Type B pancreatic cell (in vitro differentiated cells): ENCODE data around the gene MICU1. TPM values are rescaled to one million over a fixed set of nuclear protein-coding genes. Genes with fewer than 3 reads are reported as not detected.

ENCODE experiments used
- DNase-seq: peaks from one replicate; pipeline ENCODE4 v3.0.0; 2021; ENCODE audit warnings: mixed read lengths; ENCODE audit not compliant: unreplicated experiment; ENCODE audit errors: extremely low spot score
- H3K27ac Mint-ChIP-seq: 2 replicates; pipeline ENCODE4 v1.8.0; 2021; ENCODE audit warnings: mild to moderate bottlenecking, mixed read lengths
- H3K27me3 Mint-ChIP-seq: 2 replicates; pipeline ENCODE4 v1.8.0; 2021; ENCODE audit warnings: mixed read lengths
- H3K36me3 Mint-ChIP-seq: 2 replicates; pipeline ENCODE4 v1.8.0; 2021; ENCODE audit warnings: mixed read lengths
- H3K4me1 Mint-ChIP-seq: one replicate; pipeline ENCODE4 v1.8.0; 2021; ENCODE audit warnings: mixed read lengths; ENCODE audit not compliant: unreplicated experiment
- H3K4me3 Mint-ChIP-seq: 2 replicates; pipeline ENCODE4 v1.8.0; 2021; ENCODE audit warnings: mild to moderate bottlenecking, mixed read lengths
- H3K9me3 Mint-ChIP-seq: 2 replicates; pipeline ENCODE4 v1.8.0; 2021; ENCODE audit warnings: mixed read lengths
- total RNA-seq: library from RNA; stranded (reverse); gene quantifications from 2 replicates; pipeline ENCODE4 v1.2.1, GENCODE V29; 2021; ENCODE audit warnings: low replicate concordance
- TF ChIP-seq, protein P1 (sequence below): fragments of 200-600 bp; sonication (generic); conservative IDR thresholded peaks from 2 replicates; pipeline ENCODE4 v1.5.0; 2021; ENCODE audit warnings: antibody characterized with exemption, mild to moderate bottlenecking

Gene MICU1
- total RNA-seq, 1 donor from 2014 or later: 40.3 TPM

DNA sequence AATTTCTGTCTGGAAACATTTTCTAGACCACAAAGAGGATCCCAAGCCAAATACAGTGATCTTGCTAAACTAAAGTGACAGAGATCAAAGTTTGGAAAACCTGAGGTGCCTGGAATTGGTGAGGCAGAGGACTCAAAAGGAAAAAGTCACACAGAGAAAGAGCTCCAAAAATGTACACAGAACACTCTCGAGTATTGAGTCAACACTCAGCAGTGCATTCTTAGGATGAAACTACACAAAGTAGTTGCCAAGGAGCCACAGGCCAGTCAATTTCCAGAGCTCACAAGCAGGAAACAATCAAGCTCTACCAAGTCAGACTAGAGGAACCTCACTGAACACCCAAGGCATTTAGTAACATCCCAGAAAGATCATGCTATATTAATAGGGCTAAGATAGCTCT lies 61.3 kb downstream of the MICU1 start:
- TF ChIP-seq, protein P1, sequence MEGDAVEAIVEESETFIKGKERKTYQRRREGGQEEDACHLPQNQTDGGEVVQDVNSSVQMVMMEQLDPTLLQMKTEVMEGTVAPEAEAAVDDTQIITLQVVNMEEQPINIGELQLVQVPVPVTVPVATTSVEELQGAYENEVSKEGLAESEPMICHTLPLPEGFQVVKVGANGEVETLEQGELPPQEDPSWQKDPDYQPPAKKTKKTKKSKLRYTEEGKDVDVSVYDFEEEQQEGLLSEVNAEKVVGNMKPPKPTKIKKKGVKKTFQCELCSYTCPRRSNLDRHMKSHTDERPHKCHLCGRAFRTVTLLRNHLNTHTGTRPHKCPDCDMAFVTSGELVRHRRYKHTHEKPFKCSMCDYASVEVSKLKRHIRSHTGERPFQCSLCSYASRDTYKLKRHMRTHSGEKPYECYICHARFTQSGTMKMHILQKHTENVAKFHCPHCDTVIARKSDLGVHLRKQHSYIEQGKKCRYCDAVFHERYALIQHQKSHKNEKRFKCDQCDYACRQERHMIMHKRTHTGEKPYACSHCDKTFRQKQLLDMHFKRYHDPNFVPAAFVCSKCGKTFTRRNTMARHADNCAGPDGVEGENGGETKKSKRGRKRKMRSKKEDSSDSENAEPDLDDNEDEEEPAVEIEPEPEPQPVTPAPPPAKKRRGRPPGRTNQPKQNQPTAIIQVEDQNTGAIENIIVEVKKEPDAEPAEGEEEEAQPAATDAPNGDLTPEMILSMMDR: no peak
- no peaks in the 10 kb centered on the region for H3K27me3 Mint-ChIP-seq
- no peaks in the 10 kb centered on the region for H3K4me1 Mint-ChIP-seq
- H3K36me3 Mint-ChIP-seq: peaks cover 50% of the 10 kb centered on the region
- H3K27ac Mint-ChIP-seq: no peak overlapping the region
- H3K9me3 Mint-ChIP-seq: peaks cover 6% of the 10 kb centered on the region
- no peak overlapping the region for H3K4me3 Mint-ChIP-seq
- no peak for DNase-seq

DNA sequence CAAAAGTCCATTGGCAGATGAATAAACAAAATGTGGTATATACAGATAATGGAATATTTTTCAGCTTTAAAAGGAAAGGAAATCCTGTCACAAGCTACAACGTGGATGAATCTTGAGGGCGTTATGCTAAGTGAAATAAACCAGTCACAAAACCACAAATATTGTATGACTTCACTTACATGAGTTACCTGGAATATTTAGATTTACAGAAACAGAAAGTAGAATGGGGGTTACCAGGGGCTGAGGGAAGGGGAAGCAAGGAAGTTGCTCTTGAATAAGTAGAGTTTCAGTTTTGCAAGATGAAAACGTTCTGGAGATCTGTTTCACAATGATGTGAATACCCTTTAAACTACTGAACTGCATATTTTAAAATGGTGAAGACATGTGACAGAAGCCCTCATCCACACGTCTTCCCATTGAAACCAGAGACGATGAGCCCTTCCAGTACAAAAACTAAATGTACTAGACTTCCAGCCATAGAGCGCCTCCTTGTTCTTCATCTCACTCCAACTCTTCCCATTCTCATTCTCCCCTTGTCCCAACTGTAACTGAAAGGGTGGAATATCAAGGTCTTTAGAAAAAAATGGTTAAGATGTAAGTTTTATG lies 62.4 kb downstream of the MICU1 start:
- no peak overlapping the region for H3K27ac Mint-ChIP-seq
- H3K36me3 Mint-ChIP-seq: peaks cover 50% of the 10 kb centered on the region
- TF ChIP-seq, protein P1: no peak
- no peak for DNase-seq
- no peaks in the 10 kb centered on the region for H3K27me3 Mint-ChIP-seq
- H3K4me3 Mint-ChIP-seq: no peak overlapping the region
- H3K9me3 Mint-ChIP-seq: peaks cover 6% of the 10 kb centered on the region
- H3K4me1 Mint-ChIP-seq: no peaks in the 10 kb centered on the region

DNA sequence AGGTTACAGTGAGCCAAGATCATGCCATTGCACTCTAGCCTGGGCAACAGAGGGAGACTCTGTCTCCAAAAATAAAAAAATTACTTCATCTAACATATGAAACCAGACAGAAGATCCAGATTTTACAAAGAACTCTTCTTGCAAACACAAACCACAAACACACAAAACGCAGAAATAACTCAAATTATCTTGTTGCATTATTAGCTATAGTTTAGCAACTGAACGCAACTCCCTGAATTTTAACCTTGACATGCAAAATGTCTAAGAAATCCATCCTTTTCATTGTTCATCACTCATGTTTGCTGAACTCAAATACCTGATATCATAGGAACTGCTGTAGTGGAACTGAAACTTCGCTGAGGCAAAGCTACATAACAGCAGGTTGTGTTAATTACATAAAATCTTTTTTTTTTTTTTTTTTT lies 64.1 kb downstream of the MICU1 start:
- no peak overlapping the region for H3K27ac Mint-ChIP-seq
- H3K4me1 Mint-ChIP-seq: no peaks in the 10 kb centered on the region
- DNase-seq: no peak
- H3K4me3 Mint-ChIP-seq: no peak overlapping the region
- peaks cover 6% of the 10 kb centered on the region for H3K9me3 Mint-ChIP-seq
- TF ChIP-seq, protein P1: no peak
- no peaks in the 10 kb centered on the region for H3K27me3 Mint-ChIP-seq
- peaks cover 50% of the 10 kb centered on the region for H3K36me3 Mint-ChIP-seq

DNA sequence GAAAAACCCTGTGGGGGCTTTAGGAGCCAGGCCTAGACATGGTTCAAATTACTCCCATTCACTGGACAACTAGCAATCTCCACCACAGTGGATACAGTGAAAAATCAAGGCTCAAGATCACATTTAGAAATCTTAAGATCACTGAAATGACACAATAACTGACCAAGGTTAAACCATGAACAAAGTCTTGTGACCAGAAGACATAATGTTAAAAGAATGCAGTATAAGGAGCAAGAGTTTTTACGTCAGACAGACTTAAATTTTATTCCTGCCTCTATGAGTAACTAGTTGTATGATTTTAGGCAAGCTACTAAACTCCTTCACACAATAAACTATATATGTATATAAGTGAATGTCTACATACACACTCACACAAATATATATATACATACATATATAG lies 68.5 kb downstream of the MICU1 start:
- Mint-ChIP-seq H3K27ac (no peak overlapping the region), H3K27me3 (no peaks in the 10 kb centered on the region), H3K4me1 (no peaks in the 10 kb centered on the region), H3K9me3 (peaks cover 6% of the 10 kb centered on the region), H3K36me3 (peaks cover 25% of the 10 kb centered on the region), H3K4me3 (no peak overlapping the region)
- no peak for DNase-seq
- TF ChIP-seq, protein P1: no peak

DNA sequence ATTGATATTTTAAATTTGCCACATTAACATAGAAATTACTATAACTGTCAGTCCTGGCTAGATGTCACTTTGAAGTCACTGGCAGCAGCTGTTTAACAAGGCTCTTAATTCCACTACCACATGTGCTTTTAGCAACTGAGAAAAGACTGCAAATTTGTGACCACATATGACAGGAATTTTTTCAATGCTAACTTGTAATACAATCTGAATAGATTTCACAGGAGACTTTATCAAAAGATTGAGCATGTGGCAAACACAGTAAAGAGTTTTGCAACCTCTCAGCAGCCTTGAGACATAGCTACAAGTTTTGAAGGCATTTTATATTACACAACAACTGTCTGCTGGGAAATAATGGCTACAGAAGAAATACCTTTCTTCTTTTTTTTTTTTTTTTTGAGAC lies 73.0 kb downstream of the MICU1 start:
- Mint-ChIP-seq H3K27ac (no peak overlapping the region), H3K36me3 (peaks cover 11% of the 10 kb centered on the region), H3K4me3 (no peak overlapping the region), H3K27me3 (no peaks in the 10 kb centered on the region), H3K9me3 (no peaks in the 10 kb centered on the region), H3K4me1 (no peaks in the 10 kb centered on the region)
- no peak for DNase-seq
- TF ChIP-seq, protein P1: no peak

DNA sequence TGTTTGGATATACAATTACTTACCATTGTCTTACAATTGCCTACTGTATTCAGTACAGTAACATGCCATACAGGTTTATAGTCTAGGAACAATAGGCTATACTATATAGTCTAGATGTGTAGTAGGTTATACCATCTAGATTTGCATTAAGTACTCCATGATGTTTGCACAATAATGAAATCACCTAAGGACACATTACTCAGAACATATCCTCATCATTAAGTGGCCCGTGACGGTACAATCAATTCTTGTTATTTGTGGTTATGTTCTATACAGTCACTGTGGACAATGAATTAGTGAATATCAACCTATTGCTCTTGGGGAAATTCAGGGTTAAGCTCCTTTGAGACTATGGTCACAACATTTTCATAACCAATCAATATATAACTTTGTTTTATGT lies 75.6 kb downstream of the MICU1 start:
- Mint-ChIP-seq H3K4me1 (peaks cover 3% of the 10 kb centered on the region), H3K27ac (no peak overlapping the region), H3K4me3 (no peak overlapping the region), H3K9me3 (no peaks in the 10 kb centered on the region), H3K36me3 (peaks cover 17% of the 10 kb centered on the region), H3K27me3 (no peaks in the 10 kb centered on the region)
- TF ChIP-seq, protein P1: no peak
- no peak for DNase-seq
